GM19324 (cell line): ENCODE measurements around the gene CLCN2.

Experiments
- ATAC-seq: cut with Tn5 transposase; IDR thresholded peaks from one replicate; pipeline ENCODE4 v1.9.1; 2021; ENCODE audit warnings: mild to moderate bottlenecking, moderate library complexity; ENCODE audit not compliant: unreplicated experiment, low FRiP score

CLCN2 gene

GRCh38 chr3:184381261-184382224, 20.1 kb upstream of the CLCN2 start:
- ATAC-seq: no peak

- ATAC-seq: no peak
These were observed 19.3 kb upstream of the CLCN2 start for GRCh38 chr3:184380627-184381260.

DNA sequence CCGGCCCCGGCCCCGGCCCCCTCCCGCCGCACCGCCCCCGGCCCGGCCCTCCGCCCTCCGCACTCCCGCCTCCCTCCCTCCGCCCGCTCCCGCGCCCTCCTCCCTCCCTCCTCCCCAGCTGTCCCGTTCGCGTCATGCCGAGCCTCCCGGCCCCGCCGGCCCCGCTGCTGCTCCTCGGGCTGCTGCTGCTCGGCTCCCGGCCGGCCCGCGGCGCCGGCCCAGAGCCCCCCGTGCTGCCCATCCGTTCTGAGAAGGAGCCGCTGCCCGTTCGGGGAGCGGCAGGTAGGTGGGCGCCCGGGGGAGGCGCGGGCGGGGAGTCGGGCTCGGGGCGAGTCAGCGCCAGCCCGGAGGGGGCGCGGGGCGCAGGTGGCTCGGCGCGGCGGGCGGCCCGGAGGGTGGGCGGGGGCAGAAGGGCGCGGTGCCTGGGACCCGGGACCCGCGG, 18.8 kb upstream of the CLCN2 start:
- ATAC-seq: no peak

DNA sequence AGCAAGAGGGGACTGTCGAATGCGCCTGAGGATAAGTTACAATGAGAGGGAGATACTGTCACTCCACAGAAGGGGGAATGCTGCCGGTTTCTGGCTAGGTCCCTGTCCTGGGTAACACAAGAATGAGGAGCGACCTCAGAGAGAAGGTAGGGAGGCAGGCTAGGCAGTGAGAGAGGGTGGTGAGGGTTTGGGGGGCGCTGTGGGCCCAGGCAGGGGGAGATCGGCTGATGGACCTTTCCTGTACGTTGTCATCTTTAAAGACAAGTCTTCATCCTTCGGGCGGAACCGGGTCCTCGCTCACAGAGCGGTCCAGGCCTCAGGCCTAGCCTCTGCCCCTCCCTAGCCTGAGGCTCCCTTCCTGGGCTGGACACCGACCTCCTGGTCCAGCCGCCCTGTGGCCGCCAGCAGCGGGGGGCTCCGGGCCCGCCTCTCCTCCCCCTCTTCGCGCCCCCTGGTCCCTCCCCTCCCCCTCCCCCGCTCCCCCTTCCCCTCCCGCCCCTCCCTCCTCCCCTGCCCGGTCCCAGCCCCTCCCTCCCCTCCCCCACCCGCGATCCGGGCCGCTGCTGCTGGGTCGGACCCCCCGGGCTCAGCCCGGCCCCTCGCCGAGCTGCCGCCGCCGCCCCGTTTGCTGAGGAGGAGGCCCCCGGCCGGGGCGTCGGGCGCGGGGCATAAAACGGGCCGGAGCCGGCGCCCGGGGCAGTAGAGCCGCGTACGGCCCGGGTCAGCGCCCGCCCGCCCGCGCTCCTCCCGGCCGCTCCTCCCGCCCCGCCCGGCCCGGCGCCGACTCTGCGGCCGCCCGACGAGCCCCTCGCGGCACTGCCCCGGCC, 18.2 kb upstream of the CLCN2 start, which contains the start of gene CHRD:
TSS of gene CHRD (plus strand) at position 697 of the 827 bp plus-strand sequence. CDS start 265 bp downstream, outside the sequence.
- ATAC-seq: no peak

DNA sequence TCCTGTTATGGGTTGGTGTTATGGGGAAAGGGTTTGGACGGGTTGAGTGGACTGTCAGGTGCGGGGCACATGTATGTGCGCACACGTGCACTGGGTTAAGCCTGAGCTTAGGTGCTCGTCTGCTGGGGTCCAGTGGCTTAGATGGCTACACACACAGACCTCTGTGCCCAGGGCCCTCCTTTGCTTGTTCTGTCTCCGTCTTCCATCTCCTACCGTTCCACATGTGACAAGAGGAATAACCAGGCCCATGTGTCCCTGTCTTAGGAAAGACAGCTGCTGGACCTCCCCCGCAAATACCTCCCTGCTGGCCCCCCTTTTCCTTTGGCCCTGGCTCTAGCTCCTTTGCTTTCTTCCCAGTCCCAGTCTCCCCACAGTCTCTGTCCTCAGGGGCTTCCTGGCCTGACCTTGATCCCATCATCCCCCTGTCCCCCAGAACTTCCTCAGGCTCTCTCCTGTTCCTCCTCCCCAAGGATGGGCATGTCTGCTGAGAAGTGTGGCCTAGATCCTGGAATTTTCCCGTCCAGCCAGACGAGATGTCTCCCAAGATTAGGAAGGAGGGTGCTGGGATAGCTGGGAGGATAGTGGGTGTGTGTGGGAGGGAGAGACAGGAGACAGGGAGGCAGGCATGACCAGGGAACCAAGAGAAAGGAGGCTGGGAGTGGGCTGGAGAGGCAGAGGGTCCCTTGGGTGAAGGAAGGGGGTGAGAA, 17.4 kb upstream of the CLCN2 start:
- no peak for ATAC-seq

- ATAC-seq: no peak
These were observed 16.6 kb upstream of the CLCN2 start, which contains the start of gene THPO for GRCh38 chr3:184377882-184378445. Gene THPO, minus strand, starts transcription at chr3:184378207. Its CDS starts 1,948 bp downstream, at chr3:184376259.

GRCh38 chr3:184377374-184377773, 16.0 kb upstream of the CLCN2 start:
- ATAC-seq: no peak

DNA sequence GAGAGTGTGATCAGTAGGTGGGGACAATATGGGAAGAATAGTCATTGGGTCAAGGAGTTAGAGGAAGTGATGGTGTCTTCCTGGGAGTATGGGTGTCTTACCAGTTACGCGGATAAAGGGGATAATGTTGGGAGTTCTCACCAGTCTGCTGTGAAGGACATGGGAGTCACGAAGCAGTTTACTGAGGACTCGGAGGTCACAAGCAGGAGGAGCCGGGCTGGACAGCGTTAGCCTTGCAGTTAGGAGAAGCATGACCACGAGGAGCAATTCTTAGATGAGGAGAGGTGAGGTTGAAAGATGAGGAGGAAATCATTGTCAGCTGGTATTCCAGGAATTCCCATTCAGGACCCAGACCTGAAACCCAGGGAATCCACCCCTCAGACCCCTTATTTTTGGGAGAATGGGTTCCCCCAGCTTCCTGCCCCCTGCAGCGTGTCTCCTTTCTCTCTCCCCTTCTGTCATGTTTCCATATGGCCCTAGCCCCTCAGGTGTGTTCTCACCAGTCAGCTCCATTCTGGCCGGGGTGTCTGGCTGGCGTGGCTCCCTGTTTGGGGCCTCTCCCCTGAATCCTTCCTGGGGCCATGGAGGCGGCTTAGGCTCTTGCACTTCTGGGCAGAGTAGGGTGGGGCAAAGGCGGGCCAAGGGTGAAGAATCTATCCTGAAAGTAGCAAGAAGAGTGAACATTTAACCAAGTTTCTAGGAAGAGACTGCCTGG, 14.5 kb upstream of the CLCN2 start:
- no peak for ATAC-seq

DNA sequence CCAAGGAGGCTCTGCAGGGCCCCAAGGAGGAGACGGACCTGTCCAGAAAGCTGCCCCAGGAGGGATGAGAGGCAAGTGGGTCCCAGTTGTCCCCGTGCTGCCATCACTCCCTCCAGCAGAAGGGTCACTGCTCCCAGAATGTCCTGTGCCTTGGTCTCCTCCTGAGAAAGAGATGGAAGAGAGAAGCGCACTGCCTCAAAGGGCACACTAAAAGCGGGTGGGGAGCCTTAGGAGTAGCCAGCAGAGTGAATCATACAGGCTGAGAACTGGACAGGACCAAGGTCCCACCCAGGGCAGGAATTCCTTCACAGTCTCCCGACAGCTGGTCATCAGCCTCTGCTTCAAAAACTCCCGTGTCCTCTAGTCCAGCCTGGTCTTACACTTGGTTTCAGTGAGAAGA, 12.0 kb upstream of the CLCN2 start:
- ATAC-seq: no peak

DNA sequence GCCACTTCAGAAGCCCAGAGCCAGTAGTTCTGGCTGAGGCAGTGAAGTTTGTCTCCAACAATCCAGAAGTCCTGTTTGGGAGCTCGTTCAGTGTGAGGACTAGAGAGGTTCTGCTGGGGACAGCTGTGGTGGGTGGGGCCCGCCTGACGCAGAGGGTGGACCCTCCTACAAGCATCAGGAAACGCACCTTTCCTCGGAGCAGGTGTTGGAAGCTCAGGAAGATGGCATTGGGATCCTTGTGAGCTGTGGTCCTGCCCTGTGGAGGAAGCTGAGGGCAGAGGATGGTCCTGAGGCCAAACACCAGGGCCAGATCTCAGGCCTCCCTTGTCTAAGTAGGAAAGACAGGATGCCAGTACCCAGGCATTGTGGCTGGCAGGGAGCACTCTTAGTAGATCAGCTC, 11.5 kb upstream of the CLCN2 start:
- no peak for ATAC-seq

GRCh38 chr3:184372296-184372821, 11.0 kb upstream of the CLCN2 start:
- no peak for ATAC-seq

DNA sequence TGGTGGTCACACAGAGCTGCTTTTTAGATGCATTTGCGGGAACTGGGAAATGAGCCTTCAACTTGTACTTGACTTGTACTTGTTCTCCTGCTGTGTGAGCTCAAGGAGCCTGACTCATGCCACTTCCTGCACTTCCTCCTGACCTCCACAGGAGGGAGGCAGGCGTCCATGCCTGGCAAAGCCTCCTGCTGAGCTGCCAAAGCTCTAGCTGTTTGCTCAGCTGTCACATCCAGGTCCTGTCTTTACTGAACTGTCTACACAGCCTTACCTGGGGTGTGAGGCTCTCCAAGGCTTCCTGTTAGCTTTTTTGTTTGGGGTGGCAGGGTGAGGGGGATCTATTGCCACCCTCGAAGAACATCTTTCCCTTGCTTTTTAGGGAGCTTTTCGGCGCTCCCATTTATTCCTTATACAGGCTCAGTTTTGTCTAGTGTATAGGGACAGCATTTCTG, 10.2 kb upstream of the CLCN2 start:
- ATAC-seq: no peak

DNA sequence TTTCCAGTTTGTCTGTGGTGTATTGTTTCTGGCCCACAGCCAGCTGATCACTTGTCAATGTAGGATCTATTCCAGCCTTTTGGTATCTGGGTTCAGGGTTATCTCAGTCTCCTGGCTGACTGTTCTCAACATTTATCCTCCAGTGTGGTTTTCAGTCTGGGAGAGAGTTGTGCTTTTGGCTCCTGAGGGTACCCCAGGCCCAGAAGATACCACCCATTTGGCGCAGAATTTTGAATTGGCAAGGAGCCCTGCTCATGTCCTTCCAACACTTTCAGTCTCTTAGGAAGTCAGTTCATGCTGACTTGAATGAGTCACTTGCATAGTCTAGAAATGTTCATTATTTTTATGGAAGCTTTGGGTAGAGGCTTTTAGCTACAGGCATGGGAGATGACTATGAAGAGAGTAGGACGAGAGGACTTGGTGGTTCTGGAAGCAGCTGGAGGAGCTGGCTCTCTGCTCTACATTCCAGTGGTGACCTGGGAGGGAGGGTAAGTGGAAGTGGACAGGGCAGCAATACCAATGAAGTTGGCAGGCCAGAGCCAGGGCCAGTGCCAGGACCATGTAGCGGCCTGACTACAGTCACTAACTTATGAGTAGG, 7.3 kb upstream of the CLCN2 start:
- no peak for ATAC-seq

DNA sequence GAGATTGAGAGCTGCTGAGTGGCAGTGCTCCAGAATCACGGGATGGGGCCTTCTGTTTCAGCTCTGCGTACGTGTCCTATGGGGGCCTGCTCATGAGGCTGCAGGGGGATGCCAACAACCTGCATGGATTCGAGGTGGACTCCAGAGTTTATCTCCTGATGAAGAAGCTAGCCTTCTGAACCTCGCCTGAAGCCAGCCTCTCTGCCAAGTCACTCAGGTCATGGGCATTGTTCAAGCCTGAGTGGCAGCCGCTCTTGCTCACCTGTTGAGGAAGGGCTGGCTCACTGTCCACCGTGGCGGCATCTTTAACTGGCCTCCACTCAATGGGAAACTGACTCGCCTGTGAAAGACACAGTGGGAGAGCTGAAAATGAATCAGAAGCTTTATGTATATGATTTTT, 6.7 kb upstream of the CLCN2 start:
- no peak for ATAC-seq

DNA sequence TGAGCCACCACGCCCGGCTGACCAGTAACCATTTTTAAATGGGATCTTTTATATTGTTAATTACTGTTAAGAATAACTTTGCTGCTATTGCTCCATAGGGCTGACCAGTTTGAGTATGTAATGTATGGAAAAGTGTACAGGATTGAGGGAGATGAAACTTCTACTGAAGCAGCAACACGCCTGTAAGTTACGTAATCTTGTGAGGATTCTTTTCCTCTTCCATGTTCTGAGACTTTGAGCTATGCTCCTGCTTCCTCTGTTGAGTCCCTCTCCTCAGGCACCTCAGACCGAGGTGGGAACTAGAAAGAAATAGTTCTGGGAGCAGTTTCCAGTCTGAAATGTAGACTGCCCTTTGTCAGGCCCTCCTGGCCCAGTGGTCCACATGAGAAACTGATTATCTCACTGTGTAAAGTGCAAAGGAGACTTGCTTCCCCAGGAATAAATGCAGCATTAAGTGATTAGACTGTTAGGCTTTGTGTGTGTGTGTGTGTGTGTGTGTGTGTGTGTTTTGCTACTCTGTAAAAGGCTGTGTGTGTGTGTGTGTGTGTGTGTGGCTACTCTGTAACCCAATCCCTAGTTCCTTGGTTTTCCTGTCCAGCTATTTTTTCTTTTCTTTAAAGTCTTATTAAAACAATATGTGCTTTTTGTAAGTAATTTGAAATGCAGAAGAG, 5.3 kb upstream of the CLCN2 start:
- ATAC-seq: no peak

- peak; percentile 86 for ATAC-seq
These were observed 1.5 kb upstream of the CLCN2 start for GRCh38 chr3:184362668-184363546.
